ENCODE data around the gene FBXO39.
"Not testable (repeated sequence)": the region's sequence is repeated elsewhere in the genome, so short reads cannot be mapped to it uniquely, and the experiment has no call there.

Gene FBXO39

DNA sequence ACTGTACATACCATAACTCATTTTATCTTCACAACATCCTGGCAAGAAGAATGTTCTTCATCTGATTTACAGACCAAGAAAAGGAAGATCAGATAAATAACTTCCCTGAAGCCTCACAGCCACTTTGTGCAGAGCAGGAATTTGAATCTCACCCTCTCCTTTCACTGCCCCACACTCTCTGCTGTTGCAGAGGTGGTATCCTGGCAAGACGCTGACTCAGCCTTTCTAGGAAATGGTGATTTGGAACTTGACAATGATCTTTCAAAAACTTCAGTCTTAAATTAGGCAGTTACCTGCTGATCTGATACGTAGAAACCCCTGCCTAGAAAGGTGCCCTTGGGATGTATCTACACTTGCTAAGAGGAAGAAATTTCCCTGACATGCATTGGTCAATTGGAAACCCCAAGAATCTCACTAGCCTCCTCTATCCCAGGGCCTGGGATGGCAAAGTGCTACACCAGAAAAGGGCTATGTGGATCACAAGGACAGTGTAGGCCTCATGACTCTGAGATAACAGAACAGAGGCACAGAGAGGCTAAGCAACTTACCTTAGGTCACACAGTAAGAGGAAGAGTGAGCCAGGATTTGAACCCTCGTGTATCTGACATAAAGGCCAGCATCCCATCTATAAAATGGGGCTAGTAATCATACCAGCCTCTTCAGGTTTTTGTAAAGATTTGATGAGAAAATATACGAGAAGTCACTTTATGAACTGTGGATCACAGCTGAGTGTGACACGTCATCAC is 17.9 kb downstream of the FBXO39 start:
- no peak for DNase-seq (ENCODE audit: low read depth)

DNA sequence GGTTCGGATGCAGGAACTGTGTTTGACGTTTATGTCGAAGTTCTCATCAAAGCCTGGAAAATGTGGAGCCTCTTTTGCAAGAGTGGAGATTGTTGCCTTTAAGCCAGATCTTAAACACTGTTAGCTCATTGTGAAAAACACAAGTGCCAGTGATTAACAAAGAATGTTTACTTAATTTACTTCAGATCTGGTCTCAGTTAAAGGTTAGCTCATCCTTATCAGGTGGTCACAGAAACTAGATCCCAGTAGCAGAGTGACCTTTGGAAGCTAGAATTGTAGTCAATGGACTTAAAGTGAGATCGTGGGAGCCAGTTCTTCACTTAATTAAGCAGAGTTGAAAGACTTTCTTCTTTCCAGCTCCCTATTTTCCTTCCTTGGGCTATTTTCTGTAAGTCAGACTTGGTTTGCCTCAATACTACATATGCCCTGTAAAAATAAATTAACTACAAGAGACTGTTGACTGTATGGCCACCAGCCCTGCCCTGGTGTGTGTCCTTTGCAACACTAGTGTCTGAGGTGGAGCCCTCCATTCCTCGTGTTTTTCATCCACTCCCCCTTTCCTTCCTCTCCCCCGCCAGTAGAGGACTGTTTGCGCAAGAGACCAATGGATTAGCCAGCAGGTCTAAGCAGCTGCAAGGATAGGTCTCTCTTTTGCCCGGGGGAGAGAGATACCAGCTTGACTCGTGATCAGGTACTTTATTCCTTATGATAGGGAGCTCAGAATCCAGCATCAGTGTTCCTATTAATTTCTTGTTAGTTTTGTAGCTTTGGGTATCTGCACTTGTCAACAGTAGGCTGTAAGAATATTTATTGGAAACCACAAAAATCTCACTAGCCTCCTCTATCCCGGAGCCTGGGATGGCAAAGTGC is 20.2 kb downstream of the FBXO39 start:
- DNase-seq (ENCODE audit: low read depth), result no peak

DNA sequence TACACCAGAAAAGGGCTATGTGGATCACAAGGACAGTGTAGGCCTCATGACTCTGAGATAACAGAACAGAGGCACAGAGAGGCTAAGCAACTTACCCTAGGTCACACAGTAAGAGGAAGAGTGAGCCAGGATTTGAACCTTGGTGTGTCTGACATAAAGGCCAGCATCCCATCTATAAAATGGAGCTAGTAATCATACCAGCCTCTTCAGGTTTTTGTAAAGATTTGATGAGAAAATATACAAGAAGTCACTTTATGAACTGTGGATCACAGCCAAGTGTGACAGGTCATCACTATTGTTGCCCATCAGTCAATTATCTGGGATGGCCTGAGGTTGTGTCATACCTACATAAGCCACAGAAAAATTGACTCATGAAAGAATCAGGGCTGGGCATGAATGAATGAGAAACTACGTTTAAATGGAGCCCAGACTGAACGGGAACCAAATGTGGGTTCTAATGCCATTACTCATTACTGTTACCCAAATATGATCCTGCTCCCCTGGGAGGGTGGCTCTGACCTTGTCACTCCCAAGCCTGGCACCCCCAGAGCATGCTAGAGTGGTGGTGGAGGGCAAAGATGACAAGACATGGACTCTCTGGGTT is 21.0 kb downstream of the FBXO39 start:
- no peak for DNase-seq (ENCODE audit: low read depth)

DNA sequence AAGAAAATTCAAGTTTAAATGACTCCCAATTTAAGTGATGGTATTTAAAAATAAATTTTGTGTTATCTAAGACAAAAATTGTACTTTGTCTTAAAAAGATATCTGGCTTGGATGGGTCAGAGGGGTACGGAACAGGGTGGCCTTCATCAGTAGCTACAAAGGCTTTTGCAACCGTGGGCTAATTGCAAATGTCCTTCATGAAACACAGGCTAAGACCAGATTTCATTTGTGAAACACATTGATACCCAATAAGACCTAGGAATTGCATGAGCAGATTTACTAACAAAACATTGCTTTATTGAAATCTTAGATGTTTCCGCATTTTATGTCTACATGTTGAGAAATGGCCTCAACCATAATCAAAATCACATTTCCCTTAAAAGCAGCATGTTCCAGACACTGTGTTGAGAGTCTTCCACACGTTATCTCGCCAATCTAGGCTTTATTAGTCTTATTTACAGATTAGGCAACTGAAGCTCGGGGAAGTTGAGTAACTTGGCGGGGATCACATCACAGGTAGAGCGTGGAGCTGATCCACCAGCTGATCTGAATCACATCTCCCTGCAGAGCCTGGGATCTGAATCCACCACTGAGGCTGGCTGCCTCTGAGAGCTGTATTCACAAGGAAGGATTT is 21.8 kb downstream of the FBXO39 start:
- DNase-seq (ENCODE audit: low read depth), result peak; percentile 61

DNA sequence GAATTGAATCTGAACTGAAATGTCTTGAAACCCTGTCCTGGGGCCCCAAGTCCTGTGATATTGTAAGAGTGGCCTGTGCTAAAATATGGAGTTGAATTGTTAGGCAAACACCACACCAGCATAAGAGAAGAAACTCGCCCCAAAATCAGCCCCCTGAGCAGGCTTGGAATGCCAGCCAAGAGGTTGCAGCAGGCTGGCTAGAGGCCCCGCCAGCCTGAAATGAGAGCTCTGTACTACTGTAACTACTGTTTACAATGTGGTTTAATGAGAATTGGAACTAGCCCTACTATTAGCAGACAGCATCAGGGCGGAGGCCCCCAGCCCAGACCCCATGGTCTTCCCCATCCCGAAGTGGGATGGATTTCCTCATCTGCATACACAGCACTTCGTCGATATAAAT is 23.7 kb downstream of the FBXO39 start:
- no peak for DNase-seq (ENCODE audit: low read depth)

DNA sequence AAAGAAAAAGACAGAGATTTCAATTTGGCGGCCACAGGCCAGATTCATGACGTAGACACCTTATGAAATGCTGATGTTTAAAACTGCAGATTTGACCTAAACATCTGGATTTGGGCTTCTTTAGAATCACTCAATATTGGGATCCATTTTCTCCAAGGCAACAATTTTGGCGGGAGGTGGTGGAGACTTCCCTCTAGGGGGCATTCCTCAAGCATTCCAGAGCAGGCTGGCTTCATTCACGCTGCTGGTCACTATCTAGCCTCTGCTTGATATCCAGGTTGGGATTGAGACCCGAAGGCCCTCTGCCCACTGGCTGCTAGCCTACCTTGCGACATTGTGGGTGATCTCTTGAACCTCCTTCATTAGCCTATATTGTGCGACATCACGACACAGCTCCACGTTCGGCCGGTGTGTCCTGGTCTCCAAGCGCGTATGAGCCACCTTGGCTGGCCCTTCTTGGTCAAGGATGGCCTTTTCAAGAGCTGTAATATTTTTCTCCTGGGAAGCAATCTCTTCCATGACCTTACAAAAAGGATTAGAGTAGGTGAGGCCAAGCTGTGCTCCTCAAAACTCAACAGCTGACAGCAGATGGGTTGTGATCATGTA is 24.5 kb downstream of the FBXO39 start:
- no peak for DNase-seq (ENCODE audit: low read depth)

DNA sequence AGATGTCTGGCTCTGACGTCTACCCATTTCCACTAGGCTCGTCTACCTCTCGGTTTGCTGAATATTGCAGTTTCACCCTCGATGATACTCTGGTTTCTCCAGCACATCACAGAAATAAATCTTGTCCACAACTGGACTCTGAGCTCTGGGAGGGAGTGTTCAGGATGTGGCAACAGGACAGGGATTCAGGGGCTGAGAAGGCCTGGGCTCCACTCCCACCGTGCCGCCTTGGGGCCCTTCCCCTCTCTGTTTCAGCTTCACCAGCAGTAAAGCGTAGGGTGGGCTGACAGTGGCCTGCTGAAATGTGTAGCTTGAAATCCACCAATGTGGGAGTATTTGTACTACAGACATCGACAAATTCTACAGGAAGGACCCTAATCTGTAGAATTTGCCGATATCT is 35.5 kb downstream of the FBXO39 start:
- no peak for DNase-seq (ENCODE audit: low read depth)

DNA sequence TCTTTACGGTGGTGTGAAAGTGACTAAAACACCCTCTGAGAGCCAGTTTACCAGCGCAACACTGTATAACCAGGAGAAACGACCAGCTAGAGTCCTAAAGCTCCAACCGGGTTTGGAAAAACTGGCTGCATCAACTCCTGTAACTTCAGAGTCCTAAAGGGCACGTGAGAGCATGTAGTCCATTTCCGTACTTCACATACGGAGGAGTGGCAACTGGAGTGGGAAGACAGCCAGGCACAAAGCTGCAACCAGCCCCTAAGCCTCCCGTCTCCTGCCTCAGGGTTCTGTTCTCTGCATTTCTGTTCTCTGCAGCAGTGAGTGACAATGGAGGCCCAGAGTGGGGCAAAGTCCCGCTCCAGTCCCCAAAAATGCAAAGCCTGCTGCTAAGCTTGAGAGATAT is 36.3 kb downstream of the FBXO39 start:
- no peak for DNase-seq (ENCODE audit: low read depth)

DNA sequence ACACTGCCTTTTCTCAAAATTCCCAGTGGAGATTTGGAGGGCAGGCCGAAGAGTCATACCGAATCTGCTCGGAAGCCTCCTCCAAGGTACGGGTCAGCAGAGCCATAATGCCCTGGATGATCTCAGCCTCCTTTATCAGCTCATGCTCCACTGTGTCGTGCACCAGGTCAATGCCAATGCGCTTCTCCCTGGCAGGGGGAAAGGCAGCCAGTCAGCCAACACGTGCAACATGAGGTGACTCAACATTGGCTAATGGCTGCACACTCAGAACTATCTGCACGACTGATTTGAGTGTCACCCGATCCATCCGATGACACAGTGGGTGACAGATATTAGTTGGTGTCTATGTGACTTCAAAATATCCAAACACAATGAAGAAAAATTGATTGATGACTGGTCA is 39.8 kb downstream of the FBXO39 start:
- no peak for DNase-seq (ENCODE audit: low read depth)

DNA sequence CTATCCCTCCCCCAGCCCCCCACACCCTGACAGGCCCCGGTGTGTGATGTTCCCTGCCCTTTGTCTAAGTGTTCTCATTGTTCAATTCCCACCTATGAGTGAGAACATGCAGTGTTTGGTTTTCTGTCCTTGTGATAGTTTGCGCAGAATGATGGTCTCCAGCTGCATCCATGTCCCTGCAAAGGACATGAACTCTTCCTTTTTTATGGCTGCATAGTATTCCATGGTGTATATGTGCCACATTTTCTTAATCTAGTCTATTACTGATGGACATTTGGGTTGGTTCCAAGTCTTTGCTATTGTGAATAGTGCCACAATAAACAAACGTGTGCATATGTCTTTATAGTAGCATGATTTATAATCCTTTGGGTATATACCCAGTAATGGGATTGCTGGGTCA is 40.4 kb downstream of the FBXO39 start:
- DNase-seq (ENCODE audit: low read depth), result not testable (repeated sequence)

DNA sequence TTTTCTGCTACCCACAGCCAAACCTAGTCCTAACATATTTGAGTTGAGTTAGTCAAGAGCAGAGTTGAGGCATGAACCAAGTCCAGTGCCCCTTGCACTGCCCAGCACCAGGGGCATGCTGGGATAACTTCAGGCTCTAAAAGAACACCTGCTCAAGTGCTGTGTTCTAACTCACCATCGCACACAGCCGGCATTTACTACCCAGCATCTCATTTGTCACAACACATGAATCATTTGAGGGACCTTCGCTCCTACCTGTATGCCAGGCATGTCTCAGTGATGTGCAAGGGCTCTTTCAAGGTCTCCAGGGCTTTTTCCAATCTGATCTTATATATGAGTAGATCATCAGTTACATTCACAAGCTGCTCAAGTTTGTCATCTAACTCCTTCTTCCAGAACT is 42.9 kb downstream of the FBXO39 start:
- no peak for DNase-seq (ENCODE audit: low read depth)

DNA sequence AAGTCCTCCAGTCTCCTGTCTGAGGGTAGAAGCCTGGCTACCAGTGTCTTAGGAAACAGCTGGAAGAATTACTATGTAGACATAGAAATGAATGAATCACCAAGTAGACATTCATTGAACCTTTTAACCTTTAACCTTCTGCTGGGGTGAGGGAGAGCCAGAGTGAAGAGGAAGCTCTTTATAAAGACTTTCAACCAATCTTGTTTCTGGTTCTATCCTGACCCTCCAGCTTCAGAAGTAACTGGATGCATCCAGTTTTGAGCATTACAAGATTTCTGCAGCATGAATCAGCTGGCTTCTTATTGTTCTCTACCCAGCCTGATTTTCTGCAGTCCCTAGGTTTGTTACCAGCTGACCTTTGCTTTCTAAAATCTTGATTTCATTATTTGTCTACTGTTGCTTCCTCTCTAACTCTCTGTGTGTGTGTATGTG is 47.0 kb downstream of the FBXO39 start:
- DNase-seq (ENCODE audit: low read depth), result peak; percentile 47

DNA sequence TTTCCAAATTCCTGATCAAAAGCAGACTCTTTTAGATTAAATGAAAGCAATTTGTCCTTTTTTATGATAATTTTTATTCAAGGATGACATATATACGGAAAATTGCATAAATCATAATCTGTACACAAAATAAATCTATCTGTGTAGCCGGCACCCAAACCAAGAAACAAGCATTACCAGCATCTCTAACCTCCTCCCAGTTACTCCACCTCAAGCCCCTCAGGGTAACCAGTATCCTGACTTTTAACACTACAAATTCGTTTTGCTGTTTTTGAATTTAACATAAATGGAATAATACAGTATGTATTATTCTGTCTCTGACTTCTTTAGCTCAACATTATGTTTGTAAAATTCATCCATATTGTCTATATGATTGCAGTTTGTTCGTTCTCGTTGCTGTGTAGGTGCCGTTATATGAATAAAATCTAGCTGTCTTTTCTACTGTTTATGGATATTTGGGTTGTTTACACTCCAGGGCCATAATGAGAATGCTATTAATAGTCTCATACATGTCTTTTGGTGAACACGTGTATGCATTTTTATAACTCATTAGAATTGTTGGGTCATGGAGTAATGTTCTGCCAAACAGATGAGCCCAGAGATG is 54.5 kb downstream of the FBXO39 start:
- no peak for DNase-seq (ENCODE audit: low read depth)

DNA sequence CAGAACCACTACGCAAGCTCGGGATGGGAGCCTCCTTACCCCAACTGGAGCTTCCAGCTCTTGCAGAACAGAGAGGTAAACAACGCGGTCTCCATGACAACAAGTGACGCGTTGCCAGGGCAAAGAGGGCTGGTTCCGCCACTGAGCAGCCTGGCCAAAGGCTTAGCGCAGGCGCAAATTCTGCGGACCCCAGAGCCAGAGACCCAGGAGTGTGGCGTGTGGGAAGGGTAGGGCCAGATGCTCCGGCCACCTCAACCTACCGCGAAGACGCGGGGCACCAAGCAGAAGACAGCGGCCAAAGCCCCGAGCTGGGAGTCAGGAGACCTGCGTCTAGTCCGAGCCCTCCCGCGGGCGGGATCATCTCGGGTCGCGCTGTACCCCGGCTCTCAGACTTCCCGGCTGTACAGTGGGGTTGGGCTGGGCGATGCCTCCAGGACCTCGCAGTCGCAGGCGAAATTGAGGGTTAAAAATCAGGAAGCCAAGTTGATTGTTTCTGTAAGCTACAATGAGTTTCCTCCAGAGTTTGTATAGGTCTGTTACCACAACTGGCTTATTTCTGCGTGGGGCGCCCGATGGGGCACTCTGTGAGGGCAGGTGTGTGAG is 55.7 kb downstream of the FBXO39 start, which contains the start of gene TEKT1:
TEKT1 (minus strand) TSS at position 69 of the 603 bp plus-strand sequence. CDS start 1,353 bp downstream, outside the sequence.
- DNase-seq (ENCODE audit: low read depth), result peak; percentile 63
